ENCODE results near the gene RNU5B-1.

The RNU5B-1 gene

DNA sequence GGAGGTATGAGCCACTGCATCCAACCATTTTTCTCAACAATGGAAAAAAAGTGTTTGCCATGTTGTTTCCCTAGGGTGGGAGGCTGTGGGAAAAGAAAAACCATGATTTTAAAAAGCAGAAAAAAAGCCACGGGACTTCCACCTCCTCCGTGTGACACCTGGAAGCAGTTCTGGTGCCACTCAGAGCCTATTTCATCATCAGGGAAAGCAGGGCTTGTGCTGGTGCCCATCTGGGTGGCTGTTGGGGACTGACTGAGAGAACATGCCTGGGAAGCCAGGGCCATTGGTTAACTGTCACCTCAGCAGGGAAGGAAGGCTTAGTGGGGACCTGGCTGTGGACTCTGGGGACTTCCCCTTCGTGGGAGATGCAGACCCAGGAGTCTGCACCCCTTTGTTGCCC is 7.3 kb downstream of the RNU5B-1 start:
- TF ChIP-seq, protein P1, sequence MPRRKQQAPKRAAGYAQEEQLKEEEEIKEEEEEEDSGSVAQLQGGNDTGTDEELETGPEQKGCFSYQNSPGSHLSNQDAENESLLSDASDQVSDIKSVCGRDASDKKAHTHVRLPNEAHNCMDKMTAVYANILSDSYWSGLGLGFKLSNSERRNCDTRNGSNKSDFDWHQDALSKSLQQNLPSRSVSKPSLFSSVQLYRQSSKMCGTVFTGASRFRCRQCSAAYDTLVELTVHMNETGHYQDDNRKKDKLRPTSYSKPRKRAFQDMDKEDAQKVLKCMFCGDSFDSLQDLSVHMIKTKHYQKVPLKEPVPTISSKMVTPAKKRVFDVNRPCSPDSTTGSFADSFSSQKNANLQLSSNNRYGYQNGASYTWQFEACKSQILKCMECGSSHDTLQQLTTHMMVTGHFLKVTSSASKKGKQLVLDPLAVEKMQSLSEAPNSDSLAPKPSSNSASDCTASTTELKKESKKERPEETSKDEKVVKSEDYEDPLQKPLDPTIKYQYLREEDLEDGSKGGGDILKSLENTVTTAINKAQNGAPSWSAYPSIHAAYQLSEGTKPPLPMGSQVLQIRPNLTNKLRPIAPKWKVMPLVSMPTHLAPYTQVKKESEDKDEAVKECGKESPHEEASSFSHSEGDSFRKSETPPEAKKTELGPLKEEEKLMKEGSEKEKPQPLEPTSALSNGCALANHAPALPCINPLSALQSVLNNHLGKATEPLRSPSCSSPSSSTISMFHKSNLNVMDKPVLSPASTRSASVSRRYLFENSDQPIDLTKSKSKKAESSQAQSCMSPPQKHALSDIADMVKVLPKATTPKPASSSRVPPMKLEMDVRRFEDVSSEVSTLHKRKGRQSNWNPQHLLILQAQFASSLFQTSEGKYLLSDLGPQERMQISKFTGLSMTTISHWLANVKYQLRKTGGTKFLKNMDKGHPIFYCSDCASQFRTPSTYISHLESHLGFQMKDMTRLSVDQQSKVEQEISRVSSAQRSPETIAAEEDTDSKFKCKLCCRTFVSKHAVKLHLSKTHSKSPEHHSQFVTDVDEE (CRISPR knock-in tag; IDR thresholded peaks at IDR 0.05) = 0 out of 2 replicates have a peak, but pooled peaks have one; percentile 18
- no peak for TF ChIP-seq ESRRG (CRISPR knock-in tag; IDR thresholded peaks at IDR 0.05)
- ATAC-seq = no peak

DNA sequence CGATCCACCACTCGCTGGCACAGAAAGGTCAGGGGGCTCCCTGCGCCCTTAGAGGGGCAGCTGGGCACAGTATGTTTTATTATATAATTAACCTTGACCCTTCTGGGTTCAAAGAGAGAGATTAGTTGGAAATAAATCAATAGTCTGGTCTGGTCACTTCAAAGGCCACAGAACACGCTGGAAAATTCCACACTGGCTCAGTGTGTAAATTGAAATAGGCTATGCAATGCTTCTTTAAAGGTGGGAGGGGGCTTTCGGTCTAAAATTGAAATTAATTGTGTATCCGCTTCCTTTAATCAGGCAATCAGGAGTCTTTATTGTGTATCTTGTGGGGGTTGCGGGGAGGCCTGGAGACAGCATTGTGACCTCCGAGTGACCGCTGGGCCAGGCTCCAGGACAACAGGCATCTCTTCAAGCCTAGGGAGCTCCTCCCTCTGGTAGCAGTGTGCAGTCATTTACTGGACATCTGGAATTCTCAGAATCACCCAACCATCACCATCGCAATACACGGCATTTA is 8.0 kb downstream of the RNU5B-1 start:
- TF ChIP-seq, protein P2, sequence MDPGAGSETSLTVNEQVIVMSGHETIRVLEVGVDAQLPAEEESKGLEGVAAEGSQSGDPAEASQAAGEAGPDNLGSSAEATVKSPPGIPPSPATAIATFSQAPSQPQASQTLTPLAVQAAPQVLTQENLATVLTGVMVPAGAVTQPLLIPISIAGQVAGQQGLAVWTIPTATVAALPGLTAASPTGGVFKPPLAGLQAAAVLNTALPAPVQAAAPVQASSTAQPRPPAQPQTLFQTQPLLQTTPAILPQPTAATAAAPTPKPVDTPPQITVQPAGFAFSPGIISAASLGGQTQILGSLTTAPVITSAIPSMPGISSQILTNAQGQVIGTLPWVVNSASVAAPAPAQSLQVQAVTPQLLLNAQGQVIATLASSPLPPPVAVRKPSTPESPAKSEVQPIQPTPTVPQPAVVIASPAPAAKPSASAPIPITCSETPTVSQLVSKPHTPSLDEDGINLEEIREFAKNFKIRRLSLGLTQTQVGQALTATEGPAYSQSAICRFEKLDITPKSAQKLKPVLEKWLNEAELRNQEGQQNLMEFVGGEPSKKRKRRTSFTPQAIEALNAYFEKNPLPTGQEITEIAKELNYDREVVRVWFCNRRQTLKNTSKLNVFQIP (CRISPR knock-in tag; IDR thresholded peaks at IDR 0.05; ENCODE audit: borderline replicate concordance, low read depth) = no peak
- TF ChIP-seq, protein P3, sequence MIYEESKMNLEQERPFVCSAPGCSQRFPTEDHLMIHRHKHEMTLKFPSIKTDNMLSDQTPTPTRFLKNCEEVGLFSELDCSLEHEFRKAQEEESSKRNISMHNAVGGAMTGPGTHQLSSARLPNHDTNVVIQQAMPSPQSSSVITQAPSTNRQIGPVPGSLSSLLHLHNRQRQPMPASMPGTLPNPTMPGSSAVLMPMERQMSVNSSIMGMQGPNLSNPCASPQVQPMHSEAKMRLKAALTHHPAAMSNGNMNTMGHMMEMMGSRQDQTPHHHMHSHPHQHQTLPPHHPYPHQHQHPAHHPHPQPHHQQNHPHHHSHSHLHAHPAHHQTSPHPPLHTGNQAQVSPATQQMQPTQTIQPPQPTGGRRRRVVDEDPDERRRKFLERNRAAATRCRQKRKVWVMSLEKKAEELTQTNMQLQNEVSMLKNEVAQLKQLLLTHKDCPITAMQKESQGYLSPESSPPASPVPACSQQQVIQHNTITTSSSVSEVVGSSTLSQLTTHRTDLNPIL (CRISPR knock-in tag; IDR thresholded peaks at IDR 0.05; ENCODE audit: low read depth) = no peak
- TF ChIP-seq ISL1 (CRISPR knock-in tag; IDR thresholded peaks at IDR 0.05) (peak; percentile 8; the same call in 1 of the 2 replicates), ARNTL (CRISPR knock-in tag; IDR thresholded peaks at IDR 0.05; ENCODE audit: borderline replicate concordance, low read depth) (no peak), RARB (CRISPR knock-in tag; IDR thresholded peaks at IDR 0.05) (no peak), ZNF565 (CRISPR knock-in tag; conservative IDR thresholded peaks at IDR 0.05; ENCODE audit: low read depth) (no peak), TCF4 (CRISPR knock-in tag; IDR thresholded peaks at IDR 0.05; ENCODE audit: borderline replicate concordance) (peak; percentile 82), SNAI2 (CRISPR knock-in tag; IDR thresholded peaks at IDR 0.05) (no peak)
- TF ChIP-seq, protein P4, sequence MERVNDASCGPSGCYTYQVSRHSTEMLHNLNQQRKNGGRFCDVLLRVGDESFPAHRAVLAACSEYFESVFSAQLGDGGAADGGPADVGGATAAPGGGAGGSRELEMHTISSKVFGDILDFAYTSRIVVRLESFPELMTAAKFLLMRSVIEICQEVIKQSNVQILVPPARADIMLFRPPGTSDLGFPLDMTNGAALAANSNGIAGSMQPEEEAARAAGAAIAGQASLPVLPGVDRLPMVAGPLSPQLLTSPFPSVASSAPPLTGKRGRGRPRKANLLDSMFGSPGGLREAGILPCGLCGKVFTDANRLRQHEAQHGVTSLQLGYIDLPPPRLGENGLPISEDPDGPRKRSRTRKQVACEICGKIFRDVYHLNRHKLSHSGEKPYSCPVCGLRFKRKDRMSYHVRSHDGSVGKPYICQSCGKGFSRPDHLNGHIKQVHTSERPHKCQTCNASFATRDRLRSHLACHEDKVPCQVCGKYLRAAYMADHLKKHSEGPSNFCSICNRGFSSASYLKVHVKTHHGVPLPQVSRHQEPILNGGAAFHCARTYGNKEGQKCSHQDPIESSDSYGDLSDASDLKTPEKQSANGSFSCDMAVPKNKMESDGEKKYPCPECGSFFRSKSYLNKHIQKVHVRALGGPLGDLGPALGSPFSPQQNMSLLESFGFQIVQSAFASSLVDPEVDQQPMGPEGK (CRISPR knock-in tag; IDR thresholded peaks at IDR 0.05; ENCODE audit: borderline replicate concordance) = no peak
- TF ChIP-seq, protein P1 (CRISPR knock-in tag; IDR thresholded peaks at IDR 0.05) = peak; percentile 76; the same call in 1 of the 2 replicates
- ATAC-seq = peak; percentile 62; the same call in 2 of the 3 replicates

DNA sequence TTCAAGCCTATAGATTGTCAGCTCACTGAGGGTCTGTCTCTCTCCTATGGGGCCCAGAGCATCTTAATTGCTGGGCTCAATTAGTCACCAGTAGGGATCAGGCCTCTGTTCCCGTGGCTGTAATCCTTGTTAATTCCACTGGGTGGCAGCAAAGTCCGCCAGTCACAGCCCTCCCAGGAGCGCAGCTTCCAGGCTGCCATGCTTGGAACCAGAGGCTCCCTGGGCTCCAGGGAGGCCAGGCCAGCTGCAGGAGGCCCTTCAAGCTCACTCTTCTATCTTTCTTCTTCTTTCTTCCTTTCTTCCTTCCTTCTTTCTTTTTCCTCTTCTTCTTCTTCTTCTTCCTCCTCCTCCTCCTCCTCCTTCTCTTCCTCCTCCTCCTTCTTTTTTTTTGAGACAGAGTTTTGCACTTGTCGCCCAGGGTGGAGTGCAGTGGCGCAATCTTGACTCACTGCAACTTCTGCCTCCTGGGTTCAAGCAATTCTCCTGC is 14.4 kb downstream of the RNU5B-1 start:
- peak; percentile 96 for ATAC-seq
- TF ChIP-seq TOX (CRISPR knock-in tag; IDR thresholded peaks at IDR 0.05; ENCODE audit: borderline replicate concordance) (no peak), ZFP3 (CRISPR knock-in tag; IDR thresholded peaks at IDR 0.05) (no peak), OSR1 (CRISPR knock-in tag; IDR thresholded peaks at IDR 0.05) (no peak), GLIS3 (CRISPR knock-in tag; IDR thresholded peaks at IDR 0.05) (no peak), ZNF565 (CRISPR knock-in tag; conservative IDR thresholded peaks at IDR 0.05; ENCODE audit: low read depth) (no peak), ESRRG (CRISPR knock-in tag; IDR thresholded peaks at IDR 0.05) (no peak), PPARA (CRISPR knock-in tag; IDR thresholded peaks at IDR 0.05; ENCODE audit: borderline replicate concordance) (no peak), SNAI2 (CRISPR knock-in tag; IDR thresholded peaks at IDR 0.05) (no peak), ARNTL (CRISPR knock-in tag; IDR thresholded peaks at IDR 0.05; ENCODE audit: borderline replicate concordance, low read depth) (no peak)
- TF ChIP-seq, protein P1 (CRISPR knock-in tag; IDR thresholded peaks at IDR 0.05) = no peak
- TF ChIP-seq, protein P5, sequence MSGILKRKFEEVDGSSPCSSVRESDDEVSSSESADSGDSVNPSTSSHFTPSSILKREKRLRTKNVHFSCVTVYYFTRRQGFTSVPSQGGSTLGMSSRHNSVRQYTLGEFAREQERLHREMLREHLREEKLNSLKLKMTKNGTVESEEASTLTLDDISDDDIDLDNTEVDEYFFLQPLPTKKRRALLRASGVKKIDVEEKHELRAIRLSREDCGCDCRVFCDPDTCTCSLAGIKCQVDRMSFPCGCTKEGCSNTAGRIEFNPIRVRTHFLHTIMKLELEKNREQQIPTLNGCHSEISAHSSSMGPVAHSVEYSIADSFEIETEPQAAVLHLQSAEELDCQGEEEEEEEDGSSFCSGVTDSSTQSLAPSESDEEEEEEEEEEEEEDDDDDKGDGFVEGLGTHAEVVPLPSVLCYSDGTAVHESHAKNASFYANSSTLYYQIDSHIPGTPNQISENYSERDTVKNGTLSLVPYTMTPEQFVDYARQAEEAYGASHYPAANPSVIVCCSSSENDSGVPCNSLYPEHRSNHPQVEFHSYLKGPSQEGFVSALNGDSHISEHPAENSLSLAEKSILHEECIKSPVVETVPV (CRISPR knock-in tag; IDR thresholded peaks at IDR 0.05) = no peak
- TF ChIP-seq, protein P2 (CRISPR knock-in tag; IDR thresholded peaks at IDR 0.05; ENCODE audit: borderline replicate concordance, low read depth) = no peak

Data from SK-N-SH treated with all-trans-retinoic acid at 6 μM for 48 hours (cell line).